ENCODE data around the gene TEAD1. TPM values are rescaled to one million over a fixed set of nuclear protein-coding genes. Genes with fewer than 3 reads are reported as not detected.

TEAD1 gene
- total RNA-seq, 4 donors from 2014 or later = 45.7 to 88.7 (median 71.4) TPM

GRCh38 chr11:12640926-12641849, 33.0 kb upstream of the TEAD1 start:
- intact Hi-C loops (cut with DNase I; ENCODE audit: low total_unique reads) = no loop called here
- no peak overlapping the region for H3K4me3 ChIP-seq (ENCODE audit: low read depth, poor library complexity, severe bottlenecking)
- no peak for DNase-seq (ENCODE audit: low spot score in 2 of 2)
- WGBS, 2 donors = 93 to 94% methylated on average over 3 of the region's 3 CpGs
- TF ChIP-seq CTCF (IDR thresholded peaks at IDR 0.05) (no peak), POLR2A (IDR thresholded peaks at IDR 0.05) (no peak)

- no peak for DNase-seq (ENCODE audit: low spot score in 2 of 2)
Measured at GRCh38 chr11:12642040-12642439, 32.2 kb upstream of the TEAD1 start.

GRCh38 chr11:12642806-12643428, 31.3 kb upstream of the TEAD1 start:
- intact Hi-C loops (cut with DNase I; ENCODE audit: low total_unique reads) = no loop called here
- WGBS, 2 donors = 74 to 87% methylated on average over 6 of the region's 6 CpGs
- DNase-seq (ENCODE audit: low spot score in 2 of 2) = no peak
- TF ChIP-seq CTCF (IDR thresholded peaks at IDR 0.05) = no peak
- no peak for TF ChIP-seq POLR2A (IDR thresholded peaks at IDR 0.05)
- H3K4me3 ChIP-seq (ENCODE audit: low read depth, poor library complexity, severe bottlenecking) = no peak overlapping the region

More at GRCh38 chr11:12642040-12642439, 32.2 kb upstream of the TEAD1 start:
- intact Hi-C loops (cut with DNase I; ENCODE audit: low total_unique reads) = no loop called here
- WGBS, 2 donors = 64 to 67% methylated on average over 5 of the region's 5 CpGs
- H3K4me3 ChIP-seq (ENCODE audit: low read depth, poor library complexity, severe bottlenecking) = no peak overlapping the region
- no peak for TF ChIP-seq POLR2A (IDR thresholded peaks at IDR 0.05)
- no peak for TF ChIP-seq CTCF (IDR thresholded peaks at IDR 0.05)

- WGBS, 2 donors = 93 to 97% methylated on average over 2 of the region's 2 CpGs
- H3K4me3 ChIP-seq (ENCODE audit: low read depth, poor library complexity, severe bottlenecking) = no peak overlapping the region
Measured at GRCh38 chr11:12646478-12646877, 27.7 kb upstream of the TEAD1 start.

GRCh38 chr11:12653729-12654128, 20.5 kb upstream of the TEAD1 start:
- WGBS, 2 donors = 85 to 92% methylated on average over 7 of the region's 7 CpGs
- intact Hi-C loops (cut with DNase I; ENCODE audit: low total_unique reads) = no loop called here
- DNase-seq (ENCODE audit: low spot score in 2 of 2) = no peak
- no peak overlapping the region for H3K4me3 ChIP-seq (ENCODE audit: low read depth, poor library complexity, severe bottlenecking)
- TF ChIP-seq POLR2A (IDR thresholded peaks at IDR 0.05) = no peak
- TF ChIP-seq CTCF (IDR thresholded peaks at IDR 0.05) = no peak

More at GRCh38 chr11:12646478-12646877, 27.7 kb upstream of the TEAD1 start:
- TF ChIP-seq POLR2A (IDR thresholded peaks at IDR 0.05) = no peak
- TF ChIP-seq CTCF (IDR thresholded peaks at IDR 0.05) = no peak
- no peak for DNase-seq (ENCODE audit: low spot score in 2 of 2)
- intact Hi-C loops (cut with DNase I; ENCODE audit: low total_unique reads) = no loop called here
